PFSK-1 (cell line): ENCODE results near the gene INSL4.

Source experiments
- POLR2AphosphoS5 ChIP-seq: IDR thresholded peaks from 2 replicates; pipeline ENCODE4 v1.6.1; 2012; ENCODE audit warnings: low read depth, mild to moderate bottlenecking, control low read depth, low read length, moderate library complexity
- REST ChIP-seq, 2 experiments: IDR thresholded peaks; 2 replicates each; pipeline versions ENCODE4 v1.6.1 to v1.8.0; 2011 to 2012; ENCODE audit warnings: low read depth in 2 of 2, low read length in 2 of 2, control low read depth in 1 of 2, inconsistent platforms in 1 of 2, mild to moderate bottlenecking in 1 of 2, moderate library complexity in 1 of 2; ENCODE audit not compliant: insufficient read depth in 1 of 2
- SIN3A ChIP-seq: IDR thresholded peaks from 2 replicates; pipeline ENCODE4 v1.6.1; 2012; ENCODE audit warnings: mild to moderate bottlenecking, low read length, moderate library complexity, borderline replicate concordance; ENCODE audit not compliant: insufficient read depth

- TF ChIP-seq POLR2AphosphoS5 (no peak), REST (IDR thresholded peaks at IDR 0.05; ENCODE audit: insufficient read depth in 1 of 2, low read depth in 2 of 2, low read length in 2 of 2) (no peak), SIN3A (no peak)
Observed at GRCh38 chr9:5193345-5193744, 37.9 kb upstream of the INSL4 start.
